NOMO-1 (cell line): ENCODE results near the gene SLFNL1.

Experiments used
- DNase-seq, 2 experiments: peaks; one replicate each; lab custom pipeline; 2025; ENCODE audit not compliant: unreplicated experiment in 2 of 2; lab: John Stamatoyannopoulos, UW

Gene SLFNL1

GRCh38 chr1:40966417-40966816, 55.1 kb downstream of the SLFNL1 start:
- no peak for DNase-seq
